GM23338 (cell line): ENCODE data around the gene ABHD5. TPM values are rescaled to one million over a fixed set of nuclear protein-coding genes. Genes with fewer than 3 reads are reported as not detected.

Experiments
- ATAC-seq: fragments of 200-7000 bp; cut with Tn5 transposase; 3 replicates; pipeline ENCODE4 v1.9.1; 2020
- DNase-seq: peaks from one replicate; pipeline ENCODE4 v3.0.0-alpha.2; 2015; ENCODE audit warnings: low spot score
- H2AFZ ChIP-seq: fragments of 200-600 bp; sonication (generic); 2 replicates; pipeline ENCODE4 v1.8.0; 2016; ENCODE audit warnings: antibody characterized with exemption, mild to moderate bottlenecking, moderate library complexity
- H3F3A ChIP-seq: fragments of 200-600 bp; sonication (generic); replicated peaks from 2 replicates; pipeline ENCODE4 v1.8.0; 2017; ENCODE audit warnings: antibody characterized with exemption, mixed run types, low read depth
- H3K27ac ChIP-seq: fragments of 200-600 bp; sonication (generic); 2 replicates; pipeline ENCODE4 v1.6.1; 2016; ENCODE audit warnings: low read depth
- H3K27me3 ChIP-seq: fragments of 200-600 bp; sonication (generic); 2 replicates; pipeline ENCODE4 v1.8.0; 2016; ENCODE audit warnings: mild to moderate bottlenecking, mixed run types, moderate library complexity; ENCODE audit not compliant: insufficient read depth
- H3K36me3 ChIP-seq: fragments of 200-600 bp; sonication (generic); 2 replicates; pipeline ENCODE4 v1.8.0; 2016; ENCODE audit warnings: mild to moderate bottlenecking; ENCODE audit not compliant: insufficient read depth
- H3K4me1 ChIP-seq: fragments of 200-600 bp; sonication (generic); 2 replicates; pipeline ENCODE4 v1.8.0; 2016; ENCODE audit warnings: mild to moderate bottlenecking, moderate library complexity; ENCODE audit not compliant: insufficient read depth
- H3K4me2 ChIP-seq: fragments of 200-600 bp; sonication (generic); 2 replicates; pipeline ENCODE4 v1.7.1; 2017; ENCODE audit warnings: mixed run types
- H3K4me3 ChIP-seq: fragments of 200-600 bp; sonication (generic); 2 replicates; pipeline ENCODE4 v1.6.1; 2016; ENCODE audit warnings: mixed run types
- H3K79me2 ChIP-seq: fragments of 200-600 bp; sonication (generic); replicated peaks from 2 replicates; pipeline ENCODE4 v1.8.0; 2017; ENCODE audit warnings: mild to moderate bottlenecking; ENCODE audit not compliant: insufficient read depth
- H3K9me2 ChIP-seq: fragments of 200-600 bp; sonication (generic); 2 replicates; pipeline ENCODE4 v1.8.0; 2017; ENCODE audit not compliant: insufficient read depth
- H4K20me1 ChIP-seq: fragments of 200-600 bp; sonication (generic); replicated peaks from 2 replicates; pipeline ENCODE4 v1.8.0; 2017; ENCODE audit warnings: mild to moderate bottlenecking; ENCODE audit not compliant: insufficient read depth
- H3K27ac Mint-ChIP-seq: 2 replicates; pipeline ENCODE4 v1.8.0; 2020; ENCODE audit warnings: inconsistent platforms, mild to moderate bottlenecking, moderate library complexity, mixed read lengths
- H3K27me3 Mint-ChIP-seq: 3 replicates; pipeline ENCODE4 v1.8.0; 2022; ENCODE audit warnings: low read depth, mild to moderate bottlenecking, moderate library complexity, mixed read lengths, inconsistent platforms; ENCODE audit not compliant: insufficient read depth, poor library complexity
- H3K36me3 Mint-ChIP-seq: 3 replicates; pipeline ENCODE4 v1.8.0; 2021; ENCODE audit warnings: low read depth, mild to moderate bottlenecking, inconsistent platforms, moderate library complexity, mixed read lengths
- H3K4me1 Mint-ChIP-seq: 3 replicates; pipeline ENCODE4 v1.8.0; 2020; ENCODE audit warnings: mild to moderate bottlenecking, inconsistent platforms, mixed read lengths
- H3K4me3 Mint-ChIP-seq: 3 replicates; pipeline ENCODE4 v1.8.0; 2021; ENCODE audit warnings: moderate library complexity, mild to moderate bottlenecking, inconsistent platforms, mixed read lengths
- H3K9me3 Mint-ChIP-seq: 3 replicates; pipeline ENCODE4 v1.8.0; 2020; ENCODE audit warnings: moderate library complexity, mild to moderate bottlenecking, inconsistent platforms, mixed read lengths
- CTCF ChIP-seq, 2 experiments: fragments of 200-600 bp in 1 of 2; sonication (generic) in 1 of 2; conservative IDR thresholded peaks; 2 replicates each; pipeline versions ENCODE4 v1.5.1 to v1.6.1; 2016 to 2017; ENCODE audit warnings: antibody characterized with exemption in 2 of 2, low read depth in 2 of 2, mild to moderate bottlenecking in 2 of 2, moderate library complexity in 1 of 2
- ETS1 ChIP-seq: IDR thresholded peaks from 2 replicates; pipeline ENCODE4 v1.6.1; 2016; ENCODE audit warnings: antibody characterized with exemption
- EZH2 ChIP-seq: fragments of 200-600 bp; sonication (generic); IDR thresholded peaks from one replicate; pipeline ENCODE4 v1.8.0; 2017; ENCODE audit warnings: antibody characterized with exemption, mild to moderate bottlenecking, low read depth; ENCODE audit not compliant: unreplicated experiment
- JUNB ChIP-seq: IDR thresholded peaks from one replicate; pipeline ENCODE4 v1.6.1; 2016; ENCODE audit warnings: antibody characterized with exemption; ENCODE audit not compliant: unreplicated experiment
- NANOG ChIP-seq: IDR thresholded peaks from 2 replicates; pipeline ENCODE4 v1.6.1; 2016; ENCODE audit warnings: antibody characterized with exemption, borderline replicate concordance
- REST ChIP-seq: IDR thresholded peaks from one replicate; pipeline ENCODE4 v1.6.1; 2018; ENCODE audit warnings: antibody characterized with exemption; ENCODE audit not compliant: unreplicated experiment
- ZNF114 ChIP-seq: fragments of 250-450 bp; sonication (Bioruptor Pico); IDR thresholded peaks from 2 replicates; pipeline ENCODE4 v1.5.0; 2020; ENCODE audit warnings: mild to moderate bottlenecking, moderate library complexity
- ZNF331 ChIP-seq: fragments of 250-450 bp; sonication (Bioruptor Pico); IDR thresholded peaks from 2 replicates; pipeline ENCODE4 v1.5.0; 2020; ENCODE audit warnings: low read depth, mild to moderate bottlenecking, moderate library complexity
- polyA plus RNA-seq: library from polyadenylated mRNA; unstranded; fragments of >200 nt; fragmentation: Nextera tagmentation; extraction: Ambion mirVana; gene quantifications from 2 replicates; pipeline ENCODE4 v1.2.1, GENCODE V29; 2016
- total RNA-seq: library from RNA; depleted of rRNA; stranded (reverse); fragments of >200 nt; shearing (Covaris generic); gene quantifications from 2 replicates; pipeline ENCODE4 v1.2.3, GENCODE V29; 2014

ABHD5 gene
- total and polyA plus RNA-seq, 2 experiments from 2014 or later, result 12.1 to 12.3 TPM

GRCh38 chr3:43752905-43753304, 62.2 kb downstream of the ABHD5 start:
- no peak overlapping the region for H3K27ac Mint-ChIP-seq
- Histone ChIP-seq H3K4me2 (no peak overlapping the region), H4K20me1 (no peaks in the 10 kb centered on the region), H3K36me3 (no peaks in the 10 kb centered on the region), H3F3A (no peaks in the 10 kb centered on the region), H3K79me2 (no peaks in the 10 kb centered on the region), H3K9me2 (no peaks in the 10 kb centered on the region; the same call in 1 of the 2 replicates), H3K4me1 (0 out of 2 replicates have a peak, but pooled peaks cover 4% of the 10 kb centered on the region), H3K27ac (no peak overlapping the region), H3K4me3 (no peak overlapping the region), H2AFZ (no peak overlapping the region), H3K27me3 (no peaks in the 10 kb centered on the region)
- TF ChIP-seq REST (no peak), NANOG (no peak), ZNF114 (CRISPR knock-in tag) (no peak), CTCF (conservative IDR thresholded peaks at IDR 0.05; ENCODE audit: low read depth in 2 of 2) (no peak), ETS1 (no peak)
- H3K36me3 Mint-ChIP-seq, result no peaks in the 10 kb centered on the region
- DNase-seq, result no peak
- H3K27me3 Mint-ChIP-seq, result peaks cover 6% of the 10 kb centered on the region
- H3K4me3 Mint-ChIP-seq, result no peak overlapping the region
- no peaks in the 10 kb centered on the region; the same call in 2 of the 3 replicates for H3K9me3 Mint-ChIP-seq
- H3K4me1 Mint-ChIP-seq, result peaks cover 10% of the 10 kb centered on the region
- no peak for ATAC-seq

GRCh38 chr3:43753741-43754715, 63.3 kb downstream of the ABHD5 start:
- Mint-ChIP-seq H3K36me3 (no peaks in the 10 kb centered on the region), H3K9me3 (no peaks in the 10 kb centered on the region; the same call in 2 of the 3 replicates), H3K4me1 (peaks cover 10% of the 10 kb centered on the region), H3K4me3 (no peak overlapping the region), H3K27me3 (peaks cover 6% of the 10 kb centered on the region), H3K27ac (no peak overlapping the region)
- Histone ChIP-seq H4K20me1 (no peaks in the 10 kb centered on the region), H3K9me2 (no peaks in the 10 kb centered on the region; the same call in 1 of the 2 replicates), H3K4me1 (0 out of 2 replicates have a peak, but pooled peaks cover under 1% of the 10 kb centered on the region), H3K4me3 (no peak overlapping the region), H3K27me3 (no peaks in the 10 kb centered on the region), H3K4me2 (no peak overlapping the region), H3F3A (no peaks in the 10 kb centered on the region), H3K79me2 (no peaks in the 10 kb centered on the region), H2AFZ (no peak overlapping the region), H3K36me3 (no peaks in the 10 kb centered on the region), H3K27ac (no peak overlapping the region)
- TF ChIP-seq ZNF331 (CRISPR knock-in tag) (no peak), ETS1 (no peak), JUNB (no peak), EZH2 (no peak), NANOG (no peak)
- no peak for ATAC-seq
- no peak for DNase-seq
